GM21576 (cell line): ENCODE measurements around the gene RNLS.
"Not testable (repeated sequence)": the region's sequence is repeated elsewhere in the genome, so short reads cannot be mapped to it uniquely, and the experiment has no call there.

ENCODE experiments used
- ATAC-seq: cut with Tn5 transposase; IDR thresholded peaks from one replicate; pipeline ENCODE4 v1.9.1; 2021; ENCODE audit warnings: mild to moderate bottlenecking, moderate library complexity; ENCODE audit not compliant: unreplicated experiment

Gene RNLS

GRCh38 chr10:88311264-88311663 lies 271.9 kb downstream of the RNLS start:
- ATAC-seq = no peak

GRCh38 chr10:88309365-88309764 lies 273.8 kb downstream of the RNLS start:
- ATAC-seq = no peak

- not testable (repeated sequence) for ATAC-seq
These were observed 274.8 kb downstream of the RNLS start for GRCh38 chr10:88308361-88308760.

GRCh38 chr10:88299787-88300186 lies 283.3 kb downstream of the RNLS start:
- no peak for ATAC-seq

GRCh38 chr10:88297103-88297502 lies 286.0 kb downstream of the RNLS start:
- no peak for ATAC-seq

- ATAC-seq = no peak
These were observed 289.4 kb downstream of the RNLS start for GRCh38 chr10:88293651-88294230.

- no peak for ATAC-seq
These were observed 290.0 kb downstream of the RNLS start for GRCh38 chr10:88293073-88293472.

- no peak for ATAC-seq
These were observed 291.0 kb downstream of the RNLS start for GRCh38 chr10:88292185-88292514.

GRCh38 chr10:88291289-88292184 lies 291.6 kb downstream of the RNLS start:
- ATAC-seq = no peak

- ATAC-seq = no peak
These were observed 293.8 kb downstream of the RNLS start for GRCh38 chr10:88289342-88289741.

- ATAC-seq = peak; percentile 69
These were observed 294.6 kb downstream of the RNLS start for GRCh38 chr10:88288320-88289059.

GRCh38 chr10:88286030-88286429 lies 297.1 kb downstream of the RNLS start:
- ATAC-seq = no peak

- ATAC-seq = no peak
These were observed 301.3 kb downstream of the RNLS start for GRCh38 chr10:88281592-88282347.

GRCh38 chr10:88280518-88280917 lies 302.6 kb downstream of the RNLS start:
- no peak for ATAC-seq

GRCh38 chr10:88278912-88279311 lies 304.2 kb downstream of the RNLS start:
- ATAC-seq = no peak

GRCh38 chr10:88276945-88277344 lies 306.2 kb downstream of the RNLS start:
- ATAC-seq = not testable (repeated sequence)

- no peak for ATAC-seq
These were observed 308.8 kb downstream of the RNLS start for GRCh38 chr10:88274286-88274685.

GRCh38 chr10:88273567-88273966 lies 309.6 kb downstream of the RNLS start:
- no peak for ATAC-seq

GRCh38 chr10:88271761-88272543 lies 311.2 kb downstream of the RNLS start:
- ATAC-seq = peak; percentile 19
